Measurements from ENCODE around the gene SPAG16.
"Not testable (repeated sequence)": the region's sequence is repeated elsewhere in the genome, so short reads cannot be mapped to it uniquely, and the experiment has no call there.

Gene SPAG16

DNA sequence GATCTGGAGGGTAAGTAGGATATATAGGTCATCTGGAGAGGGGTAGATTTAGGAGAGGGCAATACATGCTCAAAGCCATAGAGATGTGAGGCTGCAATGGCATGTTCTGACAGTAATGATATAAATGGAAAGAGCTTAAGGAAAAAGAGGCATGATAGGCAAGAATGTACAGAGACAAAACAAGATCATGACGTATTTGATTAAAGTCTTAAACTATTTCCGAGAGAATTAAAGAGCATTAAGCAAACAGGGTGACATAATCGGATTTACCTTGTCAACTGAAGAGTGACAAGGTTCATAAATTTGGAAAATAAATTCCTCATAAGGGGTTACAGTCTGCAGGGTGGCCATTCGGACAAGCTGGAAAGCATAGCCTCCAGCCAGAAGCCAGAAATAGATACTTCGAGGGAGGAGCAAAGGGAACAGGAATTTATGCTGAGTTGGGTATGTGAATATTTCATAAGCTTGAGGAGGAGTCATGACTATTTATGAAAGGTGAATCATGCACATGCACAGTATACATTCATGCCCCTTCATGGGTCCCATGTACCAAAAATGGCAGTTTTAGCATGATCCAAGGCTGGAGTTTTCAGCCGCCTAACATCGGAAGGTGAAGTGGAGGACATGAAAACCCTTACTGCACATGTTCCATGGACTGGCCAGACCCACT lies 730.4 kb downstream of the SPAG16 start:
- Mint-ChIP-seq H3K9me3 (ENCODE audit: low read depth) (no peaks in the 10 kb centered on the region), H3K4me3 (no peak overlapping the region), H3K27ac (no peak overlapping the region), H3K36me3 (no peaks in the 10 kb centered on the region), H3K4me1 (ENCODE audit: low read depth) (no peaks in the 10 kb centered on the region), H3K27me3 (peaks cover 4% of the 10 kb centered on the region)

DNA sequence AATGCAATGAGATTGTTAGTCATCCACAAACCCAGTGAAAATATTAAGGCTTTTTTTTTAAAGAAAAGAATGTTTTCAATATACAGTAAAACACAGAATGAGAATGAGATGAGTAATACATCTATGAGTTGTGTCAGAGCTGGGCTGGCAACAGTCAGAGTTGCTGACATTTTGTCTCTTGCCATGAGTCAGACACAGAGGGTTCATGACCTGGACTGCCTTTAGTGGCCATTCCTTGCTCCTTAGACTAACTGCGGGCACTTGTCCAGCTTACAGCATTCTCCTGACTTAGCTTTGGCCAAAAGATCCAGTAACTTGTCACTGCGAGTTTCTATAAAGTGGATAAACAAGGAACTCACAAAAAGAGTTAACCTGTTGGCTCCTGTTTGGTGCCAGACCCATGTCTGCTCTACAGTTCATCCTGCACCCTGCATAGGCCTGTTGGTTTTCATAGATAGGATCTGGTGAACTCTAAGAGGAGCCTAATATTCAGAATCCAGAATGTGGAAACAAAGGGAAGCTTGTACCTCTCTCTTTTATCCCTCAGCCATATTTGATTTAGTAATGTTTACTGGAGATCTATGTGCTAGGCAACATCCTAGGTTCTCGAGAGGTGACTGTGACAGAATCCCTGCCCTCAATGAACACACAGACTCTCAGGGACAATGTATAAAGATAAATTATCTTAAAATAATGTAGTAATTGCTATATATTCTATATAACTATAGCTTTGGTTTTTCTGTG lies 735.1 kb downstream of the SPAG16 start:
- H3K4me3 Mint-ChIP-seq, result no peak overlapping the region

DNA sequence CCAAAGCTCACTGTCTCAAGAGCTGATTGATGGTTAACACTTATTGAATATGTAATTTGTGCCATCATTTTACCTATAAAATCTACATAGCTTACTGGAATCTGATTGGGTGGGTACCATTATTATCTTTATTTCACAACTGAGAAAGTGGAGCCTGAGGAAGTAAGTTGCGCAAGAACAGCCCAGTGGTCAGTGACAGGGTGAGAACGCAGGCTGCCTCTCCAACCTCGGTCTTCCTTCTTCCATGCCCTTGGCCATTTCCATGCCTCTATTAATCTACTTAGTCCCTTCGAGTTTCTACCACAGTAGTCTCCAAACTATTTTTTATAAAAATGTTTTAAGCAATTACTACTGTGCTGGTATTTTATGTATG lies 735.7 kb downstream of the SPAG16 start:
- Mint-ChIP-seq H3K27me3 (no peaks in the 10 kb centered on the region), H3K36me3 (no peaks in the 10 kb centered on the region), H3K4me1 (ENCODE audit: low read depth) (no peaks in the 10 kb centered on the region), H3K4me3 (no peak overlapping the region), H3K9me3 (ENCODE audit: low read depth) (no peaks in the 10 kb centered on the region), H3K27ac (no peak overlapping the region)

More for the DNA sequence above, 735.1 kb downstream of the SPAG16 start:
- Mint-ChIP-seq H3K36me3 (no peaks in the 10 kb centered on the region), H3K27me3 (peaks cover 1% of the 10 kb centered on the region), H3K4me1 (ENCODE audit: low read depth) (no peaks in the 10 kb centered on the region), H3K27ac (no peak overlapping the region), H3K9me3 (ENCODE audit: low read depth) (no peaks in the 10 kb centered on the region)

DNA sequence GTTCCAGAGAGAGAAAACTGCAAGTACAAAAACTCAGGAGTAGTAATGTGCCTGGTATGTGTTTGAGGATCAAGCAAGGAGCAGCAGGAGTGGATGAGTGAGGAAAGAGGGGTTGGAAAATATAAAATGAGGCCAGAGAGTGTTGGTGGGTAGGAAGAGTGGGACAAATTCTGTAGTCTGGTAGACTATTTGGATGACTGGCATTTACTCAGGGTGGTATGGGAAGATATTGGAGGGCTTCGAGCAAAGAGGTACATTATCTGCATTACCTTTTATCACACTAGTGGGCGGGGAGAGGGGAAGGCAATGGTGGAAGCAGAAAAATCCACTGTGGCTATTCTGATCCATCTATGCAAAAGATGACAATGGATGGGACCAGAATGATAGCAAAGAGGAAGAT lies 744.9 kb downstream of the SPAG16 start:
- Mint-ChIP-seq H3K36me3 (no peaks in the 10 kb centered on the region), H3K4me1 (ENCODE audit: low read depth) (no peaks in the 10 kb centered on the region), H3K9me3 (ENCODE audit: low read depth) (no peaks in the 10 kb centered on the region), H3K27ac (no peak overlapping the region), H3K27me3 (no peaks in the 10 kb centered on the region), H3K4me3 (no peak overlapping the region)

DNA sequence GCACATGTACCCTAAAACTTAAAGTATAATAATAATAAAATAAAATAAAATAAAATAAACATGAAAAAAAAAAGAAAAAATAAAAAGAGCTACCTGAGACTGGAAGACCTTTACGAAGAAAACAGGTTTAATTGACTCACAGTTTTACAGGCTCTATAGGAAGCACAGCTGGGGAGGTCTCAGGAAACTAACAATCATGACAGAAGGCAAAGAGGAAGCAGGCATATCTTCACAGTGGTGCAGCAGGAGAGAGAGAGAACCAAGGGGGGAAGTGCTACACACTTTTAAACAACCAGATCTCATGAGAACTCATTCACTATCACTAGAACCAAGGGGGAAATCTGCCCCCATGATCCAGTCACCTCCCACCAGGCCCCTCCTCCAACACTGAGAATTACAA lies 747.3 kb downstream of the SPAG16 start:
- Mint-ChIP-seq H3K4me1 (ENCODE audit: low read depth) (no peaks in the 10 kb centered on the region), H3K4me3 (no peak overlapping the region), H3K27me3 (no peaks in the 10 kb centered on the region), H3K36me3 (no peaks in the 10 kb centered on the region), H3K27ac (no peak overlapping the region), H3K9me3 (ENCODE audit: low read depth) (no peaks in the 10 kb centered on the region)

DNA sequence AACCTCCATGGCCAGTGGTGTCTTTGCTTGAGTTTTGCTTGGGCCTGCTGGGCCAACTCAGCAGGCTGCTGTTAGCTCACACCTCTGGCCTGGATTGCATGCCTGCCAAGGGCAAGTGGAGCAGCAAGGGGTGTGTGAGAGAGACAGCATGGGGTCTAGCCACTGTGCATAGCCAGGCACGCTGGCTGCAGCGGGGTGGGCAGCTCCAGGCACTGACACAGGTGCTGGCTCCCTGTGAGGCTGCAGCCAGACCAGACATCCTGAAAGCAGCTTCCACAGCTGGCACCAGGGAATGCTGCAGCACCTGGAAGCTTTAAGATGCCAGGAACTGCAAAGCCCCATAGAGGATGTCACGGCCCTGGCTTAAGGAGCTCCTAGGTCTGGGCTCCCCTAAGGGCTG lies 750.2 kb downstream of the SPAG16 start:
- Mint-ChIP-seq H3K36me3 (no peaks in the 10 kb centered on the region), H3K9me3 (ENCODE audit: low read depth) (no peaks in the 10 kb centered on the region), H3K4me3 (no peak overlapping the region), H3K27ac (no peak overlapping the region), H3K4me1 (ENCODE audit: low read depth) (no peaks in the 10 kb centered on the region), H3K27me3 (no peaks in the 10 kb centered on the region)

DNA sequence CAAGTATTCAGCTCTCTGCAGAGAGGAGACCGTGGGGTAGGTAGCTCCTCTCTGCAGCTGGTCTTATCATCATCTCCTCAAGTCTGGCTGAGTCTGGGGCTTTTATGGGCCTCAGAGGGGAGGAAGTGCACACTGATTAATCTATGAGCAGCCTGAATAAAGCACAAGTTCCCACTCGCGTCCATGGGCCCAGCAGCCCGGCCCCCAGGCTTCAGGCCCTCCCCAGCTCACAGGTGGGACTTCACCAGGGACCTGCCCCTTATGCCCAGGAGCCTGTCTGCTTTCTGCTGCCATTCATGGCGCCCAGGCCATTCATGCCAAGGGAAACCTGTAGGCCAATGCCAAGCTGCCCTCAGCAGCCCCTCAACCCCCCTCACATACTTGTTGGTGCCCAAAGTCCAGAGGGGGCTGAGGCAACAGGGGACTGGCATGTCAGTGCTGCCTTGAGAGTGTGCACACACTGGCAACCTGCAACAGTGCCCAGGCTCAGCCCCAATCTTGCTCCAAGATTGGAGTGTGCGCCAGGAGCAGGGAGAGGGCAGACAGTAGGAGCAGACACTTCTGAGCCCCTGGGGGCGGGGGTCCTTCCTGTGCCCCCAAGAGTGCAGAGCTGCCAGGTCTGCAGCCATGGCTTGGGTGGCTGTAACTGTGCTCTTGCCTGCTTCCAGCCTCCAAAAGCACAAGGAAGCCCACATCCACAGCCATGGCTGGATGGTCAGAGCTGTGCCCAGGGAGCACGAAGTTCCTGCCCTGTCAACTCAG lies 751.0 kb downstream of the SPAG16 start:
- Mint-ChIP-seq H3K27me3 (no peaks in the 10 kb centered on the region), H3K36me3 (no peaks in the 10 kb centered on the region), H3K4me1 (ENCODE audit: low read depth) (no peaks in the 10 kb centered on the region), H3K4me3 (no peak overlapping the region), H3K9me3 (ENCODE audit: low read depth) (no peaks in the 10 kb centered on the region), H3K27ac (no peak overlapping the region)

DNA sequence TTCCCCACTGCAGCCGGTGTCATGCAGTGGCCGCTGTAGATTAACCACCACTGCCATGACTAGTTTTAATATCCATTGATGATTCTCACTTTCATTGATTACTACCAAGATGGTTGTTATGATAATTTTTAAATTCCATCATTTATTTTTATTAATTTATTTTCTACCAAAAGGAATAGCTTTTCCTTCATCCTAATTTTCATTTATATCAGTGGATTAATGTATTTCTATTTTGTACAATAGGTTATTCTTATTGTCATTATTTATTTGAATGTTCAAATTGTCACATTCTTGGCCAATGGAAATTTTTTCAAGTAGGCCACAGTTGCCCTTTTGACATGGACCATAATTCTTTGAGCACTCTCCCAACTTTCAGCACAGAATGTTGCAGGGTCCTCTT lies 751.7 kb downstream of the SPAG16 start:
- no peak overlapping the region for H3K4me3 Mint-ChIP-seq
- H3K36me3 Mint-ChIP-seq, result no peaks in the 10 kb centered on the region
- H3K9me3 Mint-ChIP-seq (ENCODE audit: low read depth), result no peaks in the 10 kb centered on the region
- H3K4me1 Mint-ChIP-seq (ENCODE audit: low read depth), result no peaks in the 10 kb centered on the region
- no peak overlapping the region for H3K27ac Mint-ChIP-seq
- H3K27me3 Mint-ChIP-seq, result no peaks in the 10 kb centered on the region

DNA sequence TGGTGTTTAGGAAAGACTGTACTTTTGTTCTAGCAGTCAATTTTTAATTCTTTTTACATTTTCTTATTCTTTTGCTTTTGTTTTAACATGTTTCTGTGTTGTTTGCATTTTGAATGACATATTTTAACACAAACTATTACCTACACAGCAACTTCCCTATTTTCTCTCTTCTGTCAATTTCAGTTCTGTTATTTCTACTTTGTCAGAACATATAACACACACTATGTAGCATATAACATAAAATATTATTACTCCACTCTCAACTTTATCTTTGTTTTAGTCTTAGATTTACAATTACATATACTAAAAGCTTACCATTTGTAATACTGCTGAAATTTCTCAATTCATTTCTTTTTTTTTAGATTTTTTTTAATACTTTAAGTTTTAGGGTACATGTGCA lies 753.9 kb downstream of the SPAG16 start:
- Mint-ChIP-seq H3K9me3 (ENCODE audit: low read depth) (no peaks in the 10 kb centered on the region), H3K4me1 (ENCODE audit: low read depth) (no peaks in the 10 kb centered on the region)

DNA sequence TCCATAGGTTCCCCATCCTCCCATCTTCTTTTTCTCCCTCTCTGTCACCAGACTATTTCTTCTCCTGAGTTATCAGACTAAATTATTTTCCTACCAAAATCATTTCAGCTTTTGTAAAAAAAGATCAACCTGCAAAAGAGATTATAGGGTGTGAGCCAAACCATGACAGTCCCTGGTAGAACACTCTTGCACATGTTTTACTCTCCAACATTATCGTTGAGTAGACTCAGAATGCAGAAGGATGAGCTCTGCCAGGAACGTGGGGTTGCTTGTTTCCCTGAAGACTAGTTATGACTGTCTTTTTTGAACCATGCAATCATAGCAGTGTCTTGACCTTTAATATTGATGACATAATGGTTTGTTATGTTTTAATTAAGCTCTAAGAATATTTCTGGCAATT lies 766.5 kb downstream of the SPAG16 start:
- no peak overlapping the region for H3K4me3 Mint-ChIP-seq
- H3K27ac Mint-ChIP-seq, result no peak overlapping the region
- no peaks in the 10 kb centered on the region for H3K36me3 Mint-ChIP-seq
- no peaks in the 10 kb centered on the region for H3K4me1 Mint-ChIP-seq (ENCODE audit: low read depth)
- peaks cover 2% of the 10 kb centered on the region for H3K27me3 Mint-ChIP-seq
- H3K9me3 Mint-ChIP-seq (ENCODE audit: low read depth), result peaks cover 2% of the 10 kb centered on the region

More for the DNA sequence above, 753.9 kb downstream of the SPAG16 start:
- H3K36me3 Mint-ChIP-seq, result no peaks in the 10 kb centered on the region
- no peak overlapping the region for H3K27ac Mint-ChIP-seq
- no peak overlapping the region for H3K4me3 Mint-ChIP-seq
- H3K27me3 Mint-ChIP-seq, result no peaks in the 10 kb centered on the region

DNA sequence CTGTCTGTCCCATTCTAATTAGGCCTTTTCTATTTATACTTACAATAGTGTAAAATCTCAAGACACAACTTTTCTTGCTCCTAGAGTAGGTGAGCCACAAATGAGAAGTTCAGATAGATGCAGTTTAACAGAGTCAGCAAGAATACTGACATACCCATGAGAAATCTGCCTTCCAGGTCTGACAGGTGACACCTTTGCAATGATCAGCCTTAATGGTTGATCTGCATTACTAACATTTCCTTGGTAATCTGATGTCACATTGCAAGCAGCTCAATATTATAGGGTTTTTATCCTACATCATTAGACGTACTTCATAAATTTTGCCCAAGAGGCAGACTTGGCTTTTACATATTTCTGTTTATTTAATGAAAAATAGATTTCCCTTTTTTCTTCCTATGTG lies 767.3 kb downstream of the SPAG16 start:
- Mint-ChIP-seq H3K27me3 (no peaks in the 10 kb centered on the region), H3K9me3 (ENCODE audit: low read depth) (no peaks in the 10 kb centered on the region), H3K4me1 (ENCODE audit: low read depth) (no peaks in the 10 kb centered on the region), H3K4me3 (no peak overlapping the region), H3K36me3 (no peaks in the 10 kb centered on the region), H3K27ac (no peak overlapping the region)

DNA sequence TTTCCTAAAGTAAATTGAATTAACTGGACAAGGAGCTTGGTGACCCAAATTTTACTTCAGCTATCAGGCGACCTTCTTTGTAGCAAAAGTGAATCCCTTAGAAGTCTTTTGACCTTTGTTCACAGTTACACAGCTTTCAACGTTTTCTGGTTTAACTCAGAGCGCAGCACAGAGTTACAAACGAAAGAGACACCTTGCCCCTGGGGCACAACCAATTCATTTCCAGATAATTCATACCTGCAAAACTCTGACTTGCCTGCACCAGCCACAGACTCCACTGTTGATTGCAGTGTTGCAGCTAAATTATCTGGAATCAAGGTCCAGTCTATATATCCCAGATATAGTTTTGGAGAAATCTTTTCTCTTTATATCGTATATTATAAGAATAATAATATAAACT lies 768.0 kb downstream of the SPAG16 start:
- Mint-ChIP-seq H3K27me3 (no peaks in the 10 kb centered on the region), H3K9me3 (ENCODE audit: low read depth) (no peaks in the 10 kb centered on the region), H3K4me1 (ENCODE audit: low read depth) (no peaks in the 10 kb centered on the region), H3K36me3 (no peaks in the 10 kb centered on the region), H3K4me3 (no peak overlapping the region), H3K27ac (no peak overlapping the region)

DNA sequence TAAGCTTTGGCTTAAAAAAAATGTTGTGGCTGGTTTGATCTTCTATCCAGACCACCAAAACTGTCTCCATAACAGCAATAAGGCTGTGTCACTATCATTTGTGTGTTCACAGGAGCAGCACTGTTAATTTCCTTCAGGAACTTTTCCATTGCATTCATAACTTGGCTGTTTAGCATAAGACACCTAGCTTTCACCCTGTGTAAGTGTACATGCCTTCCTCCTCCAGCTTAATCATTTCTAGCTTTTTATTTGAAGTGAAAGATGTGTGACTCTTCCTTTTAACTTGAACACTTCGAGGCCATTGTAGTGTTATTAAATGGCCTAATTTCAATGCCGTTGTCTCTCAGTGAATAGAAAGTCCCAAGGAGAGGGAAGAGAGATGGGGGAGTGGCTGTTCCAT lies 773.7 kb downstream of the SPAG16 start:
- no peaks in the 10 kb centered on the region for H3K36me3 Mint-ChIP-seq

DNA sequence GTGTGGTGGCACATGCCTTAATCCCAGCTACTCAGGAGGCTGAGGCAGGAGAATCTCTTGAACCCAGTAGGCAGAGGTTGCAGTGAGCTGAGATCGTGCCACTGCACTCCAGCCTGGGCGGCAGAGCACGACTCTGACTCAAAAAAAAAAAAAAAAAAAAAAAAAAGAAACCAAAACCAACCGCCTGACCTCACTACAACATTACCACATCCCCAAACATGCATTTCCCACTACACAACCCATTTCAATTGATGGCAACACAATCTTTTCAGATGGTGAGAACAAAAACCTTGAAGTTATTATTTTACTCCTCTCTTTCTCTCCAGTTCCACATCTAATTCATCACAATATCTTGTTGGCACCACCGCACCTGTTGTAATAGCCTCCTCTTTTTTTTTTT lies 778.0 kb downstream of the SPAG16 start:
- not testable (repeated sequence) for H3K36me3 Mint-ChIP-seq; H3K27ac Mint-ChIP-seq; H3K4me1 Mint-ChIP-seq (ENCODE audit: low read depth); H3K27me3 Mint-ChIP-seq; H3K4me3 Mint-ChIP-seq; H3K9me3 Mint-ChIP-seq (ENCODE audit: low read depth)

More for the DNA sequence above, 773.7 kb downstream of the SPAG16 start:
- no peak overlapping the region for H3K27ac Mint-ChIP-seq
- H3K9me3 Mint-ChIP-seq (ENCODE audit: low read depth), result no peaks in the 10 kb centered on the region
- H3K4me1 Mint-ChIP-seq (ENCODE audit: low read depth), result no peaks in the 10 kb centered on the region
- H3K4me3 Mint-ChIP-seq, result no peak overlapping the region
- H3K27me3 Mint-ChIP-seq, result no peaks in the 10 kb centered on the region

DNA sequence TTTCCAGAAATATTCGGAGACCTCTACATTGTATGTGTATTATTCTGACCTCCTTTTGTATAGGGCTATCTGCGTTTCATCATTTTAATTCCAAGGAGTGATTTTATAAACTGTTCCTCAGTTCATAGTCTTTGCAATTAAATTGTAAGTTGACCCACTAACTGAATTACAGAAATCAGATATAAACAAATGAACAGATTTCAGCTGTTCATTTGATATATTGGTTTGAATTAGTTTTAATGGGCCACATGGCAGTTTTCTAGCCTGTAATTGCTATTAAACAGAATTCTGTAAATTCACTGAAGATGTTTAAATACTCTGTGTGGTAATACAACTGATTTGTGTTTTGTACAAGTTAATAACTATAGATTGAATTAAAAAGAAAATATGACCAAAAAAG lies 780.2 kb downstream of the SPAG16 start:
- no peaks in the 10 kb centered on the region for H3K4me1 Mint-ChIP-seq (ENCODE audit: low read depth)
- H3K36me3 Mint-ChIP-seq, result no peaks in the 10 kb centered on the region
- H3K4me3 Mint-ChIP-seq, result no peak overlapping the region

More for the DNA sequence above, 780.2 kb downstream of the SPAG16 start:
- peaks cover 2% of the 10 kb centered on the region for H3K27me3 Mint-ChIP-seq
- H3K27ac Mint-ChIP-seq, result no peak overlapping the region
- H3K9me3 Mint-ChIP-seq (ENCODE audit: low read depth), result no peaks in the 10 kb centered on the region

Measured in activated naive CD8-positive, alpha-beta T cell (primary cell).